Measurements from ENCODE around the gene SF1. TPM values are rescaled to one million over a fixed set of nuclear protein-coding genes. Genes with fewer than 3 reads are reported as not detected.

SF1 gene
- total RNA-seq, 1 donor from 2014 or later = 533 TPM

DNA sequence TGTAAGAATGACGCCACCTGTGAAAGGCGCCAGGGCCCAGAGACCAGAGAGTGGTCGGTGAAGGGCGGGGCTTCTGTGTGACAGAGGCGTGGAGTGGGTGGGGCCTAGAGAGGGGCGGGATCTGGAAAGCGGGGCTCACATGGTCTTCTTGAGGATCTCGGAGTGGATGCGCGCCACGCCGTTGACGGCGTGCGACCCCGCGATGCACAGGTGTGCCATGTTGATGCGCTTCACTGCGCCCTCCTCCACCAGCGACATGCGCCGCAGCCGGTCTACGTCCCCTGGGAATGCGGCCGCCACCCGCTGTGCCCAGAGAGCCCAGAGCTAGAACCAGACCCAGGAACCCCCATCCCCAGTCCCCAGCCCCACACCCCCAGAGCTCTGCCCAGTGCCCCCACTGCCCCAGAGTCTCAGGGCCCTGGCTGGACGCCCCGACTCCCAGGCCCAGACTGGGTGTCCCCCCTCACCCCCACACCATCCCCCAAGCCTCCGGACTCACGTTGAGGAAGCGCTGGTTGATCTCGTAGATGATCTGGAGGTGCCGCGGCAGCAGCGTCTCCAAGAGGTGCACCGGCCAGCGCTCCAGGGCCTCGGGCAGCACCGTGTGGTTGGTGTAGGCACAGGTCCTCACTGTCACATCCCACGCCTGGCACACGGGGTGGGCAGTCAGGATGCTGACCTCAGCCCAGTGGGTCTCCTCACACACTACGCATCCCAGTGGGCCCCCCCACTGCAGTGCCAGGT, 24.8 kb downstream of the SF1 start:
- Mint-ChIP-seq H3K4me3 (no peak overlapping the region), H3K9me3 (no peaks in the 10 kb centered on the region), H3K27ac (no peak overlapping the region), H3K36me3 (no peaks in the 10 kb centered on the region), H3K4me1 (no peaks in the 10 kb centered on the region), H3K27me3 (ENCODE audit: low read depth) (no peaks in the 10 kb centered on the region)
- TF ChIP-seq CTCF (IDR thresholded peaks at IDR 0.05; ENCODE audit: unreplicated experiment) = no peak
- no peak for DNase-seq (ENCODE audit: low spot score in 2 of 2, unreplicated experiment in 2 of 2)

DNA sequence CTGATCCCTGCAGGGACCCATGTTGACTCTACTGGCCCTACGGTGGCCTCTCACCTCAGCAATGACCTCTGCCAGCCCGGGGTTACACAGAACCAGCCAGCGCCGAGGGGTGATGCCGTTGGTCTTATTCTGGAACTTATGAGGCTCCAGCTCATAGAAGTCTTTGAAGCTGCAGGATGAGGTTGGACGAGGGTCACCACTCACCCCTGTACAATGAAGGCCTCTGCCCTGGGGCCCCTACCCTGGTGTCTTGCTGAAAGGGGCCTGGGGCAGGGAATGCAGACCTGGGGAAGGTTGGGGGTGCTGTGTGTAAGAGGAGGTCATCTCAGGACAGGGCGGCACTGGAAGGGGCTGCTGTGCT, 25.3 kb downstream of the SF1 start:
- H3K9me3 Mint-ChIP-seq = no peaks in the 10 kb centered on the region
- peaks cover 5% of the 10 kb centered on the region for H3K4me1 Mint-ChIP-seq
- TF ChIP-seq CTCF (IDR thresholded peaks at IDR 0.05; ENCODE audit: unreplicated experiment) = no peak
- no peak overlapping the region for H3K4me3 Mint-ChIP-seq
- no peak overlapping the region for H3K27ac Mint-ChIP-seq
- H3K27me3 Mint-ChIP-seq (ENCODE audit: low read depth) = peaks cover 2% of the 10 kb centered on the region
- H3K36me3 Mint-ChIP-seq = no peaks in the 10 kb centered on the region
- no peak for DNase-seq (ENCODE audit: low spot score in 2 of 2, unreplicated experiment in 2 of 2)

GRCh38 chr11:64752175-64752970, 26.0 kb downstream of the SF1 start:
- Mint-ChIP-seq H3K27me3 (ENCODE audit: low read depth) (peaks cover 2% of the 10 kb centered on the region), H3K27ac (no peak overlapping the region), H3K36me3 (no peaks in the 10 kb centered on the region), H3K4me1 (peaks cover 5% of the 10 kb centered on the region), H3K9me3 (no peaks in the 10 kb centered on the region), H3K4me3 (no peak overlapping the region)
- DNase-seq (ENCODE audit: low spot score in 2 of 2, unreplicated experiment in 2 of 2) = no peak
- TF ChIP-seq CTCF (IDR thresholded peaks at IDR 0.05; ENCODE audit: unreplicated experiment) = no peak

DNA sequence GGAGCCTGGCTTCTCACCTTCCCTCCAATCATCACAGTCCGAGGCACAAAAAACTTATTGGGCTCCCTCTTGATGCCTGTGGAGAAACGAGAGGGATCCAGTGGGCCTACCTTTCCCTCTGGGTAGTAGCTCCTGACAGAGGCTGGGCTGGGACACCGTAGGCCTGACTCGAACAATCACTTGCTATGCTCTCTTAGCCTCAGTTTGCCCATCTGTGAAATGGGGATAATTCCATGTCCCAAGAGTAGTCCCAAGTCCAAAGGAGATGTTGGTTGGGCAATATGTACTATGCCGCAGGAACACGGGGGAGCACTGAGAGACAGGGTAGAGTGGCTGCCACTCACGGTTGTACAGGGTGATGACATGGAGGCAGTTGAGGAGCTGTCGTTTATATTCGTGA, 26.8 kb downstream of the SF1 start:
- Mint-ChIP-seq H3K27me3 (ENCODE audit: low read depth) (peaks cover 6% of the 10 kb centered on the region), H3K36me3 (no peaks in the 10 kb centered on the region), H3K9me3 (no peaks in the 10 kb centered on the region), H3K27ac (no peak overlapping the region), H3K4me1 (peaks cover 5% of the 10 kb centered on the region), H3K4me3 (no peak overlapping the region)
- DNase-seq (ENCODE audit: low spot score in 2 of 2, unreplicated experiment in 2 of 2) = no peak
- TF ChIP-seq CTCF (IDR thresholded peaks at IDR 0.05; ENCODE audit: unreplicated experiment) = no peak

DNA sequence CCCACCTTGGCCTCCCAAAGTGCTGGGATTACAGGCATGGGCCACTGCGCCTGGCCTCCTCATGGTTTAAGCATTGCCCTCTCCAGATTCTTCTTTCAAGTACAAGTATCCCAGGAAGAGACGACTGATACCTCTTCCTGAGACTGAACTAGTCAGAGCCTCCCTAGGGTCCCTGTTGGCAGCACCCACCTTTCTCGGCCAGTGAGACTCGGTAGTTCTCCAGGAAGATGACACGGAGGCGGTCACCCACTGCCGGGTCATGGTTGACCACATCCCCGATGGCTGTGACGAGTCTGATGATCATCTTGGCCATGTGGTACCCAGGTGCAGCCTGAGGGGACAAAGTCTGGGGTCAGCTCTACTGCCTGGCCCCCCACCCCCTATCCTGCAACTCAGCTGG, 27.2 kb downstream of the SF1 start:
- Mint-ChIP-seq H3K27ac (no peak overlapping the region), H3K9me3 (no peaks in the 10 kb centered on the region), H3K4me3 (no peak overlapping the region), H3K4me1 (peaks cover 5% of the 10 kb centered on the region), H3K36me3 (no peaks in the 10 kb centered on the region), H3K27me3 (ENCODE audit: low read depth) (peaks cover 10% of the 10 kb centered on the region)
- no peak for DNase-seq (ENCODE audit: low spot score in 2 of 2, unreplicated experiment in 2 of 2)
- TF ChIP-seq CTCF (IDR thresholded peaks at IDR 0.05; ENCODE audit: unreplicated experiment) = no peak
